ENCODE data around the gene JAZF1.

GRCh38 chr7:27942711-27943110, 237.9 kb downstream of the JAZF1 start:
- TF ChIP-seq CTCF (IDR thresholded peaks at IDR 0.05) = no peak
- TF ChIP-seq POLR2A (IDR thresholded peaks at IDR 0.05) = no peak
